B cell (primary cell): ENCODE measurements around the gene RASGRP3.

Experiments
- CTCF ChIP-seq: fragments of 200-600 bp; IDR thresholded peaks from one replicate; pipeline ENCODE4 v1.8.0; 2022; ENCODE audit warnings: antibody characterized with exemption, mild to moderate bottlenecking
- EZH2 ChIP-seq: IDR thresholded peaks from 2 replicates; pipeline ENCODE4 v1.6.1; 2012; ENCODE audit warnings: borderline replicate concordance, low read depth, mild to moderate bottlenecking, moderate library complexity, low read length; ENCODE audit not compliant: insufficient read depth, poor library complexity, severe bottlenecking

- no peak for TF ChIP-seq CTCF
- TF ChIP-seq EZH2 = no peak
Measured at GRCh38 chr2:33595385-33595784, 118.9 kb downstream of the RASGRP3 start.
